Eye (tissue), 1 donor: Measurements from ENCODE around the gene PFDN1.
"Not testable (repeated sequence)": the region's sequence is repeated elsewhere in the genome, so short reads cannot be mapped to it uniquely, and the experiment has no call there.

ENCODE experiments used
- DNase-seq: peaks from one replicate; pipeline ENCODE4 v3.0.0-alpha.2; 2015

The PFDN1 gene, protein sequence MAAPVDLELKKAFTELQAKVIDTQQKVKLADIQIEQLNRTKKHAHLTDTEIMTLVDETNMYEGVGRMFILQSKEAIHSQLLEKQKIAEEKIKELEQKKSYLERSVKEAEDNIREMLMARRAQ

DNA sequence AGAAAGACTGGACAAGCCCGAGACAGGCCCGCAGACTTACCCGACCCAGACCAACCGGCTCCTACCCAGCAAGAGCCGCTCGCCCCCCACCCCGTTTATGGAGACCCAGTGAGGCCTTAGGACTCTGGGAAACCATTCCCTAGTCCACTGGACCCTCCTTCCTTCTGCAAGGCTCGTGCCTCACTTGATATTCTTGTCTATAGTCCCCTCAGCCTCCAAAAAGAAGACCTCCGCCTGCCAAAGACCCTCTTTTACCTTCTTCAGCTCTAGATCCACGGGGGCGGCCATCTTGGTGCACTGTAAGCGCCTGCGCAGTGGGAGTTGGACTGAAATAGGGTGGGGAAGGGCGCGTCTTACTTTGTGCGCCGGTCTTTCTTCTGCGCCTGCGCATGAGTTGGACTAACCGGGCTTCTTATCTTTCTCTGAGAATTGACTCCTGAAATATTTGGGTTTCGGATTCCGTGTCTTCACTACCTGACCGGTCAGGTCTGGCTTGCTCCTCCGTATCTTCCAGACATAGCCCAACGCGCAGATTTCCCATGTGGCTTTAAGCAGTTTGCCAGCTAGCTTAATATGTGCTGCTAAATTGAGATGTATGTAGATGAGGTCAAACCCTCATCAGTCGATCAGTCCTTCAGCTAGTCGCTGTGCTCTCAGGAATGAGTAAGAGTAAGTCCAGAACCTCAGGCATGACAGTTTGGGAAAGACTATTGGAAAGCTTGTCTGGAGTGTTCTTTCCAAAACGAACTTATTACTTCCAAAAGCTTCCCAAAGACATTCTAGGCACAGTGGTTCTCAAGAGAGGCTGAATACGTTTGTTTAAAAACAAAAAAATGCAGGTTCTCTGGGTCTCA lies at the start of gene PFDN1:
Gene PFDN1, minus strand, starts transcription at position 316 of the 854 bp plus-strand sequence. Its CDS starts 28 bp downstream, at position 288.
- DNase-seq = peak; percentile 98

DNA sequence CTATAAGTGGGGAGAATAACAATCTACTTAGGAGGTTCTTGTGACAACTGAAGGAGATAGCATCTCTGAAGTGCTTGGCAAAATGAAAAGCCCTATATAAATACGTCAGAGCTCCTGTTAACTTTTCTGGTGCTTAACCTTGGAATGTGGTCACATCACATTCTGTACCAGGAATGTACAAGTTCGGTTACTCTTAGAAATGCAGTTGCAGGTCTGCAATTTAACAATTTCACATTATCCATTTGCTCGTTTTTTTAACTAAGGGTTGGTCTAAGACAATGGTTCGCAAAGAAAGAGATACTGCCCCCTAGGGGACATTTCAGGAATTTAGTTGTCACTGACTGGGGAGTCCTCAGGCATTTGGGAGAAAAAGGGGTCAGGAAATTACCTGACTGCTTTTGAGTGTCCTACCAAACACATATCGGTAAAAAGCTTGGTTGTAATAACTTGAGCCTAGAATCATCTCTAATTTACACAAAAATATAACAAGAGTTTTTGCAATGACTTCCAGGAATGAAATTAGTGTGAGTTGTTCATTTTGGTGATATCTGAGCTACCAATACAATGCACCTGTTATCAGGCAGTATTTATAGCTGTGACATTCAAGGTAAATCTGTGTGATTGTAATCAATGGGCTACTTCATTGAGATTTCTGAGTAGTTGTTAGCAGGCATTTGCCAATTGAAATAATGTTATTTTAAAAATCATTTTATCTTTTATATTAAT lies 48.9 kb upstream of the PFDN1 start:
- DNase-seq = peak; percentile 93

DNA sequence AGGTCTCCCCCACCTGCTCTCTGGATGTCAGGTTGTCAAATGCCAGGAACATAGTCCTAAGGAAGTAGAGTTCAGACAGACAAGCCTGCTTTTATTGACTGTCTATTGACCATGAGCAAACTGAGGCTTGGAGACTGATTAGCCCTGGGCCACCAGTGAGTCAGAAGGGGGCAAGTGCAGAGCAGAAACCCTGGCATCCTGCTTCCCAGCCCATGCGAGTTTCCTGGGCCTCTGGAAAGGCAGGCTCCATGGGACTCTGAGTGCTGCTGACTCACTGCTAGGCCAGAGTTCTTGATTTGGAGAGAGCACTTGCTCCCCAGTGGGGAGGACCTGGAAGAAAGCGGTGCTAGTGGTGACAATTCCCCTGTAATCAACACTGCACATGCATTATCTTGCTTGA lies 46.3 kb upstream of the PFDN1 start:
- no peak for DNase-seq

DNA sequence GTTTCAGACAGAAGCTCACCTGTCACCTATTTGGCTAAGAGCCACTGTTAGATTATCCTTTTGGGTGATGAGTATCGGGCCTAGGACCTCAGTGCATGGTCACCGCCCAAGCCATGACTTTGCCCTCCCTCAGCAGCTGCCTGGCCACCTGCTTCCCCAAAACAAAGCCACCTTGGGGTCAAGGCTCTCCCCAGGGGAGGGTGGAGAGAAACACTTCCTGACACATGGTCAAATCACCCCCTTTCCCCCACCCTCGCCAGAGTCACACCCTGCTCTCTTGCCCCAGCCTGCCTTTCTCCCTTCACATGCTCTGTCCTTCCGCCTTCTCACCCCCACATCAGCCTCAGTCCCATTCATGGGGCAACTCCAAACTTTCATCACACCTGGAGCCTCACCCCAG lies 45.2 kb upstream of the PFDN1 start:
- DNase-seq = no peak

DNA sequence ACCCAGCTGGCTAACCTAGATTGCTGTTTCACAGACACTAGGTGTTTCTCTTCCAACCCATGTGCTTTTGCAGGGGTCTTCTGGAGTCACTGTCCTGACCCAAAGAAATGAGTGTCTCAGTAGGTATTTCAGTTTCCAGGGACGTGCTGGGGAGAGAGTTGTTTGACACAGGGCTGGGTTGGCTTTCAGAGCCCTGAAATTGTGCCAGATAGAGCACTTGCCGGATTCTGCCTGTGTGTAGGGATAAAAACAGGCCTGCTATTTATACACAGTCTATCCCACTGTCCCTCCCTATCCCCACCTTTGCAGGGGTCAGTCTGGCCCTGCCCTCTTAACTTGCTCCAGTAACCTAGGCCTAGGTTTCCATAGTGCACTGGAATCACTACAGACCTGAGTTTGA lies 44.5 kb upstream of the PFDN1 start:
- no peak for DNase-seq

DNA sequence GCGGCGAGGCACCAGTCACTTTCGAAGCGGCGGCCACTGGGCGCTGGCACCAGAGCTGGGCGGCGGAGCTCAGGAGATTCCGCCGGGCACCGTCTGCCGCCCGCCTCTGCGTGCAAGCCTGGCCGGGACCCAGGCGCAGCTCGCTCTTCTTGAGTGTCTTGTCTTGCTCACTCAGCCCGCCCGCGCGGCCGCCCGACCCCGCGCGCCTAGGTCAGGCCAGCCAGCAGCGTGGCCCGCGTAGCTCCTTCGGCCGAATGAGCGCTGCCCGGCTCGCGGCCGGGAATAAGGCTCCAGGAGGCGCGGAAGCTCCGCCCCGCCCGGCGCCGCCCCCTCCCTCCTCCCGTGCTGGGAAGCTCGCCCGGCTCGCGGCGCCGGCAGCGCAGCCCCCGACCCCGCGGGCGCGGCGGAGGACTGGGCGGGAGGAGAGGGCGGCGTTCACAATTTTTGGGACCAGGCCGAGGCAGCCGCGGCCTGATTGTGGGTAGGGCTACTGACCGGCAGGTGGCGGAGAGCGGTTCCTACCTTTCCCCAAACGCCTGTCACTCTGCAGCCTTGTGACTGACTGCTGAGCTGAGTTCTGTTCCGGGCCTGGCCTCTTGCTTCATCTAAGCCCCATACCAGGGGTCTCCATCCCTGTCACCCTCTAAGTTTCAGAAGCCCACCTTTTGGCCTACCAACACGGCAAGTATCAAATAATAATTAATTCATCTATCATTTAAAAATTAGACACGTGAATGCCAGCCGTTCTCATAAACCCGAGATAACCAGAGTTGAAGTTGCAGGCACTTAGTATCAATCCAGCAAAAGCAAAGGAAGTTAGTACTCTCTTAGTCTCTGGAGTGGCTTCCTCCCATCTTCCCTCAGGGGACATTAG lies 43.7 kb upstream of the PFDN1 start, which contains the start of gene HBEGF:
Gene HBEGF, minus strand, starts transcription at position 256 of the 874 bp plus-strand sequence. CDS start 275 bp downstream, outside the sequence.
- DNase-seq = peak; percentile 90

DNA sequence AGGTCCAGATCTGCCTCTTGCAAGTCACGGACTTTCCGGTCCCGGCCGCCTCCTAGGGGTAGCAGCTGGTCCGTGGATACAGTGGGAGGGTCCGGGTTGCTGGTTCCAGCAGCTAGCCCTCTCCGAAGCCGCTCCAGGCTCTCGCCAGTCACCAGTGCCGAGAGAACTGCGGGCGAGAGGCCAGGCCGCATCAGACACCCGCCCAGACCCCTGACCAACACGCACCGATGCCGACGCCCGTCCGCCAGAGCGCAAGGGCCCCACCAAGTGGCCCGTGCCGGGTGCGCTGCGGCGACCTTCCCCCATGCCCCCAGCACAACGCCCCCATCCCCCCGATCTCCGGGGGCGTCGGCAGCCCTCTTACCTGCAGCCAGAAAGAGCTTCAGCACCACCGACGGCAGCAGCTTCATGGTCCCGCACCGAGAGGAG lies 43.0 kb upstream of the PFDN1 start:
- peak; percentile 69 for DNase-seq

DNA sequence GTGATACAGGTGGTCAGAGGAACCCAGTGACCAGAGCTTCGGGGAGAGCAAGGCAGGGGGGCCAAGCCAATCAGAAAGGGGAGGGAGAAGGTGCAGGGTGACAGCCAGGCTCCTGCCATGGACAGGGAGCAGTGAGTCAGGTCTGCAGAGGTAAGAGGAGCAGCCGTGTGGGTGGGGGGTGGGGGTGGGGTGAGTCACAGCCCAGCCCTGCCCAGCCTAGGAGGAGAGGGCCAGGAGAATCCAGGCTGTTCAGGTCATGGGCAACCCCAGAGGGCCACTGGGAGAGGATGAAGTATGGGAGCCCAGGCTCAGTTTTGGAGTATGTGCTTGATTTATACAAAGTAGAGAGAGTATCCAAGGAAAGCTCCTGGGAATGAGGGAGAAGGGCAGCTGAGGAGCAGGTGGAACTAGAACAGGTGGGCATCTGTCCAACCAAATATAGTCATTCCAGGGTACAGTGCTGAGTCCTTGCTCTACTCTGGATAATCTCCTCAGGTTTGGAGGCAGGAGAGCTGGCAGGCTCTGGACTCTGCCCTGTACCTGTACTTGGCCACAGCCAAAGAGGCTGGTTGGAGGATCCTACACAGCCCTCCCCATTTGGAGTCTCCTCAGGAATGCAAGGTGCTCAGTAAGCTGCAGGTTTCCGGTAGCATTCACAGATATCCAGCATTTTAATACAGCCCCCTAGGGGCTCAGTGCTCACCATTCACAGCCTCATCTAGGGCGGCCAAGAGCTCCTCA lies 42.0 kb upstream of the PFDN1 start:
- no peak for DNase-seq

DNA sequence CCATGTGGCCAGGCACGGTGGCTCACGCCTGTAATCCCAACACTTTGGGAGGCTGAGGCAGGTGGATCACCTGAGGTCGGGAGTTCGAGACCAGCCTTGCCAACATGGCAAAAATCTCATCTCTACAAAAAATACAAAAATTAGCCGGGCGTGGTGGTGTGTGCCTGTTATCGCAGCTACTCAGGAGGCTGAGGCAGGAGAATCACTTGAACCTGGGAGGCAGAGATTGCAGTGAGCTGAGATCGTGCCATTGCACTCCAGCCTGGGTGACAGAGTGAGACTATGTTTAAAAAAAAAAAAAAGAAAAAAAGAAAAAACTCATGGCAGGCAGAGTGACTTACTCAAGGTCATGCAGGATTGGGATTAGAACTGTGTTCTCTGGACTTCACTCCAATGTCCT lies 40.9 kb upstream of the PFDN1 start:
- not testable (repeated sequence) for DNase-seq

DNA sequence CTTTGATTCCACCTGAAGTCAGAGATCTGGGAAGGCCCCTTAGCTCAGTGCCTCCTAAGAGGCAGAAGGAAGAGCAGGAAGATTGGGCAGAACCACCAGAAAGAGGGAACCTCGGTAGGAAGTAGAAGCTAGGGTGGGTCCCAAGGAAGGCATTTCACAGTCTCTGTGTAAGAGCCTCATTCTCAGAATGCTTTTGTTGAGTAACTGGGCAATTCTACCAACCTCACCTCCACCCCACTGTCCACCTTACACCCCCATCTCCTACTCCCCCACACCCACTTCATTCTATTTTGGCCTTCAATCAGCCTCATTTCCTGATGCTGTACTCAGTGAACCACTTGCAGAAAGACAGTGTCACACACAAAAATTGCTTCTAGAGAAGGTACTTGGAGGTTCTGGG lies 40.0 kb upstream of the PFDN1 start:
- DNase-seq = no peak

DNA sequence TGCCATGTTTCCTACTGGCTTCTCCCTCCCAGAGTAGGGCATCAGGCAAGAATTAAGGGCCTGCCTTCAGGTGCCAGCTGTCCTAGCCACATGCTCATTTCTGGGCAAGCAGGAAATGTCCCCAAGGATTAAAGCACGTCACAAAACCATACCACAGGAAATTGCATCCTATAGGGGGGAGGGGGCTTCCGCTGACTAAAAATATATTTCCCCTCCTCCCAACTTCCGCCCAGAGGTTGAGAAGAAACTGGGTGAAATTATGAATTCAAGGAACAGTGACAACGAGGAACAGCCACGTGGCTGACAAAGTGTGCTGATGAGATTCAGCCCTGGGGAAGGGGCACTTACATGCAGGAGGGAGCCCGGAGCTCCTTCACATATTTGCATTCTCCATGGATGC lies 39.4 kb upstream of the PFDN1 start:
- no peak for DNase-seq

DNA sequence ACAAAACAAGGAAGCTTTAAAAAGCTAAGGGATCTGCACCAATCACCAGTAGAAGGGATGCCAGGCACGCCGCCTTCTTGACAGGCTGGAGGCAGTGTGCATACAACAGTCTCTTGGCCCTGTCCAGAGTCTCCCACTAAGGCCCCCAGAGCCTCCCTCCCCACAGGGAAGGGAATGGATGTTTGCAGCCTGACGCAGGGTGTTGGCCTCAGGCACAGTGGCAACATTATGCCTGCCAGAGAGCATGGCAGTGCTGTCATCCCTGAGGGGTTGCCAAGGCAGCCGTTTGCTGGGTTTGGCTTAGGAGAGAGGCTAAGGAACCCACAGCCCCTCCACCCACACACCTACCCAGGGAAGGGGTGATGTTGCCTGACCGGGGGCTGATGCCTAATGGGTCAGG lies 38.7 kb upstream of the PFDN1 start:
- no peak for DNase-seq

DNA sequence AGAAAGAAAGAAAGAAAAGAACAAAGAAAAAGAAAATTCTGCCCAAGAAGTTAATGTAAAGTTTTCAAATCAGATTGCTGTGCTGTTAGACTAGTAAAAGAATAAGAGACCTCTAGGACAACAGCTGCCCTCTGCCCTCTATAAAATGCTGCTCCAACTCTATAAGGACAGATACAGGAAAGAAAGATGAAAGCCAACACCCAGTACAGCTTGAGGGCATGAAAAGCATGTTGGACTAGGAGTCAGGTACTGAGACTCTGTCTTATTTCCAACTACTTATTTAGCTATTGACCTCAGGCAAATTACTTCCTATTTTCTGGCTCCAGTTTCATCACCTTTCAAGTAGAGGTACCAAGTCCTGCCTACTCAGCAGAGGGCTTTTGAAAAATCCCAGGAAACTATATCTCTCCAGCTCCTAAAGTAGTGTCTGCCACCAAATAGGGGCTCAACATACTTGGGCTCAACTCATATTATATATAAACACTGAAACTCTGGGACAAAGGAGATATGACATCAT lies 37.8 kb upstream of the PFDN1 start:
- no peak for DNase-seq

DNA sequence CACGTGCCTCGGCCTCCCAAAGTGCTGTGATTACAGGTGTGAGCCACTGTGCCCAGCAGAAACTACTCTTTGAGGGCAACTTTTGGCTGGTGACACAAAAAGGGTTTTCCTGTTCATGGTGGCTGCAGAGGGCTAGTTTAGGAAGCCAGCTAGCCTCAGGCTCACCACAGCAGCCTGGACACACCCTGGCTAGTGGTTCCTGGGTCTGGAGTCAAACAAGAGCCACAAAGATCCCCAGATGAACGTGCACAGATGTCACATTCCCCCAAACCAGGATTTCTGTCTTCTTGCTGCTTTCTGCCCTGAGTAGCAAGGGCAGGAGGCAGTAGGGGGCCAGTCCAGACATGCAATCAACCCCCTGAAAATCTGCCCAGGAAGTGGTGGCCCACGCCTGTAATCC lies 36.7 kb upstream of the PFDN1 start:
- DNase-seq = no peak

DNA sequence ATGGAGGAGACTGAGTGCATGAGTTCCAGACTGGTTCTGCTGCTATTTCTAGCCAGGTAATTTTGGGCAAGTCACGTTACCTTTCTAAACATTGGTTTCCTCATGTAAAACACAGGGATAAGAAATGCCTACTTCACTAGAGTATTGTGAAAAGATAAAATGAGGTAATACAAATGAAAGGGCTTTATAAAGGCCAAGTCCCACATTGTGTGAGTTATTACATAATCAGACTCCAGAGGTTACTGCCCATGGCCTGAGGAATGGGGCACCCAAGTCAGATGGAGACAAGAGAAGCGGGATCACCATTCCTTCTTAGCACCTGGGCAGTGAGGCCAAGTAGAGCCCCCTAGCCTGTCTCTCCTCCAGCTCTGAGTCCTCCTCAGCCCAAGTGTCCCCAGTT lies 36.0 kb upstream of the PFDN1 start:
- DNase-seq = no peak

DNA sequence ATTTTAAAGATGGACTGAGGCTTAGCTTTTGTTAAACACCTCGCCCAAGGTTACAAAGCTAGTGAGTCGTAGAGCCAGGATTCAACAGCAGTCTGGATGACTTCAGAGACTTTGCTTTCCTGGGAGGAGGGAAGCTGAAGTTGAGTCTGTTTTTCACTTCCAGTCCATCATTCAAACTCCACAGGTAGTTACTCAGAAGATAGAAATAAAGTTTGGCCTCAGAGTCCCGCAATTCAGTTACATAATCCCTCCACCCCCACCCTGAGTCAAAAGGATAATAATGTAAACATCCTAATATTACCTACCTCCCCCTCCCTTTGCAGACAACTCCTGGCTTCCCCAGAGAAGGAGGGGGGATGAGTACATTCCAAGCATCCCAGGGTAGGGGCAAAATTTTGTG lies 35.4 kb upstream of the PFDN1 start:
- DNase-seq = no peak

DNA sequence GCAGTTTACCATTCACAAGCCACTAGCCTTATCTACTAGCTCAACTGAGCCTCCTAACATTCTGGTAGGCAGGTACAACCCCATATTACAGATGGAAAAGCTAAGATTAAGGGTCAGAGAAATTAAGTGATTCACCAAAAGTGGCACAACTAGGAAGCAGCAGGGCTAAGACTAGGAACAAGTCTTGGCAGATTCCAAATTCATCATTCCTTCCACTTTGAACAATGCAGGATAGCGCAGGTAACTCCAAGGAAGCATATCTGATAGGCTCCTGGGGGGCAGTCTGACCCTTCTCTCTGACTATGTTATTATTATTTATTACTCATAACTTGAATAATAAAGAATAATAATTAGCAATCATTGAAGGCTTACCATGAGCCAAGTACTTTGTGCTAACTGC lies 35.0 kb upstream of the PFDN1 start:
- no peak for DNase-seq

DNA sequence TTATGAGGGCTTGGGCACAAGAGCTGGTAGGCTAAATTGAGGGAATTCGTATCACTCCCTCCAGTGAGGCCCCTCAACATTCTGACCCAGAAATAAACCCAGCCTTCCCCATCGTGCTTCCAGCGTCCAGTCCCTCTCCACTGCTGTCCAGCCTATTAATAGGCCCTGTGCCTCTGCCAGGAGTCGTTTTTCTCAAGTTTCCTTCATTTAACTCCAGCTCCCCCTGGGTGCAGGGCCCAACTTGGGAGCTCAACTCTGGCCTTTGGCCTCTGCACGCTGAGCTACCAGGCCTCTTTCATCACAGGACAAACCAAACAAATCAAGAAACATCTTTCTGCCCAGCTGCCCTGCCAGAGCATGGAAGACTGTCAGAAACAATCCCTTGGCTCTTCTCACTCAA lies 33.5 kb upstream of the PFDN1 start:
- DNase-seq = peak; percentile 34

DNA sequence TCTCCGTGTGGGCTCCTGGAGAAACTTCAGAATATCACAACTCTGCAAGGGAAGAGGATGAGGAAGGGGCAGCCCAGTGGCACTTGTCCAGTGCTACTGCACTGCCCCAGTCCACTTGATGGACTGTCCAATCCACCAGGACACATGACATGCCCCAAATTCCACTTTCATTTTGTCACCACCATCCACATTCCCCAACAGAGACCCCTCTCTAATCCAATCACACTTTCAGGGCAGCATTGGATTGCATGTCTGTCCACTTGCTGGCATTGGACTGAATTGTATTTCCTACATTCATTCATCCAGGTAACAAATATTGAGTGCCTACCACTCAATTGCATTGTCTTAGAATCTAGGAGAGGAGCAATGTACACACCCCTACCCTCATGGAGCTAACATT lies 28.7 kb upstream of the PFDN1 start:
- no peak for DNase-seq

DNA sequence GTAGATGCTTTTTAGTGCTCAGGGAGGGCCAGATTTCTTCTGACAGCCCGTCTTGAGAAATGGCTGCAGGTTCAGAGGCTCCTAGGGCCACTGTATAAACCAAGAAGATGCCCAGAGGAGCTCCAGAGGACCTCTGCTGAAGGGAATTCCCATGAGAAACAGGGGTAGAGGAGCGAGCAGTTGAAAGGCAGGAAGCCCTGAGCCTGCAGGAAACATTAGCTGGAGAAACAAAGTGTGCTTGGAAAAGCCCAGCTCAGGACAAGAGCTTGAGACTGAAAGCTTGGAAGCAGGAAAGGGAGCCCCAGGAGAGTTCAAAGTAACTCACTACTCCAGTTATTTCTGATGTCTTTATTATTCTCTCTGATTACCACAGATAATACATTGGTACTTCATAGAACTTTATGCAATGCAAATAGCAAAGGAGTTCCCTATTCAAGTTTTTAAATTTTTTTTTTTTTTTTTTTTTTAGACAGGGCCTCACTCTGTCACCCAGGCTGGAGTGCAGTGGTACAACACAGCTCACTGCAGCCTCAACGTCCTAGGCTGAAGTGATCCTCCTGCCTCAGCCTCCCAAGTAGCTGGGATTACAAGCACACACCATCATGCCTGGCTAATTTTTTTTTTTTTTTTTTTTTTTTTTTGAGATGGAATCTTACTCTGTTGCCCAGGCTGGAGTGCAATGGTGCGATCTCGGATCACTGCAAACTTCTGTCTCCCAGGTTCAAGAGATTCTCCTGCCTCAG lies 27.0 kb upstream of the PFDN1 start:
- no peak for DNase-seq
